HG03378 (cell line): Measurements from ENCODE around the gene POTEJ.
"Not testable (repeated sequence)": the region's sequence is repeated elsewhere in the genome, so short reads cannot be mapped to it uniquely, and the experiment has no call there.

Experiments used
- ATAC-seq: cut with Tn5 transposase; IDR thresholded peaks from one replicate; pipeline ENCODE4 v1.9.1; 2021; ENCODE audit warnings: mild to moderate bottlenecking, moderate library complexity; ENCODE audit not compliant: unreplicated experiment

POTEJ gene

DNA sequence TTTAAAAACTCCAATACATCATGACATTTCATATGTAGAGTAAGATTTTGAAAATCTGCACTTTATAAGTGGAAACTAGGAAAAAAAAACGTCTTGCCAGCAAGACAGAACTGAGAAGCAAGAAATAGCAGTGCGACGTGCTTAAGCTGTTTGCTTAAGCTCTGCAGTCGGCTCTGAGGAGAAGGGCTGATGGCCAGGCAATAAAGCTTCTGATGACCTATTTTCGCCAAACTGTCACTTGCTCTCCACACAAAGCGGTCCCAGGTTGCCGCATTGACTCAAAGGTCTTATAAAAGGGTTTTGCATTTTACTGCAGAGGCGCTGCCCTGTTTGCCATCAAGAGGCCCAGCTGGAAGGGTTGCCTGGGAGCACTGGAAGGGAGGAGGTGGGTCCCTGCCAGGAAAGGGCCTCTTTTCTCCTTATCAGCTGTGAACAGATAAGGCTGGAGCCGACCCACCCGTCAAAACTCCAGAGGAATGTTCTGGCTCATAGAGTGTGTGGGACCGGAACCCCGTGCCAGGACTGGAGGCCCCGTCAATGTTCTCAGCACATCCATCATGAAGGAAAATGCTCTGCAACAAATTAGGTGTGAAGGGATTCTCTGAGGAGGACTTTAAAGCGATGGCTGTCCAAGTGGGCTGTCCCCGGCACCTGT lies 9.5 kb upstream of the POTEJ start:
- not testable (repeated sequence) for ATAC-seq

DNA sequence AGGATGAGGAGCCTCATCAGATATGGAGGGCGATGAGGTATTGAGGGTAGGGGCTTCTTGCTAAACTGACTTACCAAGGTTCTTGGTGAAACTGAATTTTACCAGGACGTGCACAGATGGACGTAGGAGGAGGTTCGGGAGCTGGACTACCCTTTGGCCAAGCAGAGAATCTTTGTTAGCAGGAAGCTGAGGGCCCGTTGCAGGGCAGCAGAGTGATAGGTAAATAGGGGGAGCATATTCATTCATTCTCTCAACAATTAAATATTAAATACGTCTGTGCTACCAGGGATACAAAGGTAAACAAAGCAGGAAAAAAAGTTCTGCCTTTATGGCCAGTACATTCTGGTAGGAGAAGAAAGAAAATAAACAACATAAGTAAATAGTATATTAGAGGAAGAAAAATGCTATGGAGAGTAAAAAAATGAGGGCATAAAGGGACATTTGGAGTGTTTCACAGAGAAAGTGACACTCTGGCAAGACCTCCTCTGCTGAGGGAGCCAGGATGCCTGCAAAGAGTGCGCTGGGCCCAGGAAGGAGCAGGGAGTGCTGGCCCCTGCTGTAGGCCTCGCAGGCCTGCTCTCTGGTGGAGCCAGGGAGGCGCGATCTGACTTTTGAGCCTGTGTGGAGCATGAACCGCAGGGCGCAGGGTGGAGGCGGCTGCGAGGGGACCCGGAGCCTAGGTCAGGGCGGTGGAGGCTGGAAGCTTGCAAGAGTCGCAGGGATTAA lies 2.8 kb upstream of the POTEJ start:
- not testable (repeated sequence) for ATAC-seq

DNA sequence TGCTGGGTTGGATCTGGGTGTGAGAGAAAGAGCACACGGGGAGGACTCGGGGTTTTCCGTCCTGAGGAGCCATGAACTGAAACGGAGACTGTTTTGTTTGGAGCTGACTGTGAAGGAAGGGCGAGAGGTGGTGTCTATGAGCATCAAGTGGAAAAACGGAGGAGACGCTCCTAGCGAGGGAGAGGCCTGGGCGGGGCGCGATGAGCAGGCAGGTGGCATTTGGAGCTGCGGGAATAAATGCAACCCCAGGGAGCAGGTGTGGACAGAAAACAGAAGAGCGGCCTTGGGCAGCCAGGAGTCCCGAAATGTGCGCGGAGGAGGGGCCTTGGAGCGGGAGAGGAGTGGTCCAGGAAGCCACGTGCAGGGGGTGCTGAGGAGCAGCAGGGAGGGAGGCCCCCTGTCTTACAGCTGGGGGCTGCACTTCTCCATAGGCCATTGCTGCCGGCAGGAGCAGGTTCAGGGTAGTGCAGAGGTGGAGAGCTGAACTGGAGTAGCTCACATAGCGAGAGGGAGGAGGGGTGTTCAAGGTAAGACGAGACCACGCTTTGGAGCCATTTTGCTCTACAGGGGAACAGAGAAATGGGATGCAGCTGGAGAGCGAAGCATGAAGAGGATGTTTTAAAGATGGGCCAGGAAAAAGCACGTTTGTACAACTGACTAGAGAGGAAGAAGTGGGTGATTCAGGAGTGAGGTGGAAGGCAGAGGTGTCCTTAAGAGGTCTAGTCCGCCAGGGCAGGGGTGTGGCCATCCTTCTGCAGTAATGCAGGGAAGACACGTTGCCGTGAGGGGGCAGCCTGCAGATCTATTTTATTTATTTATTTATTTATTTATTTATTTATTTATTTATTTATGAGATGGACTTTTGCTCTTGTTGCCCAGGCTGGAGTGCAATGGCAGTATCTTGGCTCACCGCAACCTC lies 2.0 kb upstream of the POTEJ start:
- ATAC-seq = not testable (repeated sequence)

DNA sequence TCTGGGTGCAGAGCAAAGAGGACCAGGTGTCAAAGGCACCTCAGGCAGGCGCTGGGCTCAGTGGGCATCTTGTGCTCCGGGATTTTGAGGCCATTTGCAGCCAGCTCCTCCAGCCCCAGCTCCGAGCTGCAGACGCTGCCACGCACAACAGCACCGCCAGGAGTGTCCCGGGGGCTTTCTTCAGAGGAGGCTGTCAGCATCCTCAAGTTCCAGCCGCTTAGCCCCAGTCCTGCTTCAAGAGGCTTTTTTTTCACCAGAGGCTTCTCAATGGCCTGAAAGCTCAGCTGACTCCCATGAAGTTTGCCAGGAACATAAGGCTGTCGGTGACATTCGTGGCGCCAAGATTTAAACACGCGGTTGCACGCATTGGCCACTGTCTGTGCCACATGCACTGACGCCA lies 754 bp upstream of the POTEJ start:
- ATAC-seq = not testable (repeated sequence)

DNA sequence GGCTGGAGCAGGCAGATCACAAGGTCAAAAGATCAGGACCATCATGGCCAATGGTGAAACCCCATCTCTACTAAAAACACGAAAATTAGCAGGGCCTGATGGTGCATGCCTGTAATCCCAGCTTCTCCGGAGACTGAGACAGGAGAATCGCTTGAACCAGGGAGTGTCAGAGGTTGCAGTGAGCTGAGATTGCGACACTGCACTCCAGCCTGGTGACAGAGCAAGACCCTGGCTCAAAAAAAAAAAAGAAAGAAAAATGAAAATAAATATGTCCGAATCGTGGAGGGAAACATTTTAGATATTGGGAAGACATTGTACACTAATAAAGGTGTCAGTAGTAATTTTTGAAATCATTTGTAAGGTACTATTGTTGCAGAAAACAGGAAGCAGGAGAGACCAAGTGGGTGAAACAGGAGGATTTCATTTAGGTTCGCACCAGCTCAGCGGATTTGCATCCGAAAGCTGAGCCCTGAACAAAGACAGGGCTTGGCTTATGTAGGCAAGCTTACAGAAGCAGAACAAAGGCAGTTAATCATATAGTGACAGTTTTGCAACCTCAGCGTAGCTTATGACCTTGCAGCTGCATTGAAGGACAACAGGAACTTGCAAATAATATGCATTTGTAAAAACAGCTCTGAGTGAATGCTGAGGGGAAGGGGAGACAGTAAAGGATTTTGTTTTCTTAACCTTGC lies 17.7 kb downstream of the POTEJ start:
- ATAC-seq = not testable (repeated sequence)

DNA sequence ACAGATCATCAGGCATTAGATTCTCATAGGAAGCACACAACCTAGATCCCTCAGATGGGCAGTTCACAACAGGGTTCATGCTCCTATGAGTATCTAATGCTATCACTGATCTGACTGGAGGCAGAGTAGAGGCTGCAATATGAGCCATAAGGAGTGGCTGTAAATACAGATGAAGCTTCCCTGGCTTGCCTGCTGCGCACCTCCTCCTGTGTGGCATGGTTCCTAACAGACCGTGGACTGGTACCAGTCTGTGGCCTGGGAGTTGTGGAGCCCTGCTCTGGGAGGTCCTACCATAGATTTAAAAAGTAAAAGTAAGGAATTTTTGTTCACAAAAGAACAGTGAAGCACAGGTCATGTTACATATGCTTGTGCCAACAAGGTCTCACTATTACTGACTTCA lies 27.7 kb downstream of the POTEJ start:
- ATAC-seq = not testable (repeated sequence)

DNA sequence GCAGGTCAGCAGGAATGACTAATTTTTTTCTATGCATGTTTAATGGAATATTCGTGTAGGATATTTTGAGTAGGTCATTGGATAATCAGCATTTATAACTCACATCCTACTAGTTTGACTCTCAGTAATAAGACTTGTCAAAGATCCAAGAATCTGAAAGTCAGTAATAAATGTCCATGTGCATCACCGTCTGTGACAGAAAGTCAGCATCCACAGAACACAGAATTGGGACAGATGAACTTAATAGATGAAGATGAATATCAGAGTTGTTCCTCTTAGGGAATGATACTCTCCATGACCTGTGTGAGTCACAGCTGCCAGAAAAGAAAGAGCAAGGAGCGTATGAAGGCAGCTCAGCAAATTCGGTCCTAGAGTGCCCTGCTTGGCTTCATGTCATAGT lies 30.4 kb downstream of the POTEJ start:
- ATAC-seq = not testable (repeated sequence)

DNA sequence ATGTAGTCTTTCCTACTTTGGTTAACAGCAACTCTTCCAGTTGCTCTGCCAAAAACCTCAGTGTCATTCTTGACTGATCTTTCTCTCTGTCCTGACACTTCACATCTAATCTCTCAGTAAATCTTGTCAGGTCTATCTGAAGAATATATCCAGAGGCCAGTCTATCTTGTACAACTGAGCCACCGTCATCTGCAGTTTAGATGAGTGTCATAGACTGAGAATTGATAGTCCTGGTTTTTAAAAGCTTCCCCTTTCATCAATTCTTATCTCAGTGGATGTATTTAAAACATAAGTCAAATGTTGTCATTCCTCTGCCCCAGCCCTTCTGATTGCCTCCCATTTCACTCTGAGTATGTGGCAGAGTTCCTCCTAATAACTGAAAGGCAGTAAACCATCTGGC lies 38.0 kb downstream of the POTEJ start:
- not testable (repeated sequence) for ATAC-seq

DNA sequence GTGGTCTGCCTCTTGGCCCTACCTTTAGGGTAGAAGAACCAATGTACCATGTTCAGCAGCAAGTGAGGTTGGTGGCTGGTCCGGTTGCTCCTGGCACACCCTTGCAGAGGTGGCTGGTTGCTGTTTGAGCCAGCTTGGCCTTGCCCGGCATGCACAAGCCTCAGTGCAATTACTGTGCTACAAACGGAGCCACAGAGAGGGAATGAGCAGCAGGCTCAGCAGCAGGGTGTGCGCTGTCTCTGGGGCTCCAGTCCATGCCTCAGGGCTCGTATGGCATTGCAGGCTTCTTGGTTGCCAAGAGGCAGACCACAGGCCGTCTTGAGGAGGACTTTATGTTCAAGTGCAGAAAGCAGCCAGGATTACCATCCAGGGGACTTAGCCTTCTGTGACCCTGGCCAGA lies 53.3 kb downstream of the POTEJ start:
- ATAC-seq = not testable (repeated sequence)

DNA sequence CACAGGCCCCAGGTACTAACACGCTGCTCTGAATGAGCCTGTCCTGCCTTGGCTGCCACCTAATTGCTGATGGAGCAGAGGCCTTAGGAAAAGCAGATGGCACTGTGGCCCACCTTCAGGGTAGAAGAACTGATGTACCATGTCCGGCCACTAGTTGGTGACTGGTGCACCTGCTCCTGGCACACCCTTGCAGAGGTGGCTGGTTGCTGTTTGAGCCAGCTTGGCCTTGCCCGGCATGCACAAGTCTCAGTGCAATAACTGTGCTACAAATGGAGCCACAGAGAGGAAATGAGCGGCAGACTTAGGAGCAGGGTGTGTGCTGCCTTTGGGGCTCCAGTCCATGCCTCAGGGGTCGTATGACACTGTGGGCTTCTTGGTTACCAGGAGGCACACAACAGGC lies 54.4 kb downstream of the POTEJ start:
- ATAC-seq = not testable (repeated sequence)

DNA sequence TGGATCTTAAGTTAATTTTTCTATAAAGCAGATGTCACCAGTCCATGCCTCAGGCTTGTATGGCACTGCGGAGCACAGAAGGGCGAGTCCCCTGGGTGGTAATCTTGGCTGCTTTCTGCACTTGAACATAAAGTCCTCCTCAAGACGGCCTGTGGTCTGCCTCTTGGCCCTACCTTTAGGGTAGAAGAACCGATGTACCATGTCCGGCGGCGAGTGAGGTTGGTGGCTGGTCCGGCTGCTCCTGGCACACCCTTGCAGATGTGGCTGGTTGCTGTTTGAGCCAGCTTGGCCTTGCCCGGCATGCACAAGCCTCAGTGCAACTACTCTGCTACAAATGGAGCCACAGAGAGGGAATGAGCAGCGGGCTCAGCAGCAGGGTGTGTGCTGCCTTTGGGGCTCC lies 56.3 kb downstream of the POTEJ start:
- not testable (repeated sequence) for ATAC-seq

DNA sequence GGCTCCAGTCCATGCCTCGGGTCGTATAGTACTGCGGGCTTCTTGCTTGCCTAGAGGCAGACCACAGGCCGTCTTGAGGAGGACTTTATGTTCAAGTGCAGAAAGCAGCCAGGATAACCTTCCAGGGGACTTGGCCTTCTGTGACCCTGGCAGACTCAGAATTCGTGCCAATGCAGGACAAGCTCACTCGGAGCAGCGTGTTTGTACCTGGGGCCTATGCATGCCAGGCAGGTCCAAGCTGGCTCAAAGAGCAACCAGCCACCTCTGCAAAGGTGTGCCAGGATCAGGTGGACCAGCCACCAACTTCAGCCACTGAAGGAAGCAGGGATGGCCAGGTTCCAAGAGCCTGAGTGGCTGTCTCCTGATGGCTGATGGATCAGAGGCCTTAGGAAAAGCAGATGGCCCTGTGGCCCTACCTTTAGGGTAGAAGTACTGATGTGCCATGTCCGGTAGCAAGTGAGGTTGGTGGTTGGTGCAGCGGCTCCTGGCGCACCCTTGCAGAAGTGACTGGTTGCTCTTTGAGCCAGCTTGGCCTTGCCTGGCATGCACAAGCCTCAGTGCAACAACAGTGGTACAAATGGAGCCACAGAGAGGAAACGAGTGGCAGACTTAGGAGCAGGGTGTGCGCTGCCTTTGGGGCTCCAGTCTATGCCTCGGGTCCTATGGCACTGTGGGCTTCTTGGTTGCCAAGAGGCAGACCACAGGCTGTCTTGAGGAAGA lies 58.9 kb downstream of the POTEJ start:
- not testable (repeated sequence) for ATAC-seq

DNA sequence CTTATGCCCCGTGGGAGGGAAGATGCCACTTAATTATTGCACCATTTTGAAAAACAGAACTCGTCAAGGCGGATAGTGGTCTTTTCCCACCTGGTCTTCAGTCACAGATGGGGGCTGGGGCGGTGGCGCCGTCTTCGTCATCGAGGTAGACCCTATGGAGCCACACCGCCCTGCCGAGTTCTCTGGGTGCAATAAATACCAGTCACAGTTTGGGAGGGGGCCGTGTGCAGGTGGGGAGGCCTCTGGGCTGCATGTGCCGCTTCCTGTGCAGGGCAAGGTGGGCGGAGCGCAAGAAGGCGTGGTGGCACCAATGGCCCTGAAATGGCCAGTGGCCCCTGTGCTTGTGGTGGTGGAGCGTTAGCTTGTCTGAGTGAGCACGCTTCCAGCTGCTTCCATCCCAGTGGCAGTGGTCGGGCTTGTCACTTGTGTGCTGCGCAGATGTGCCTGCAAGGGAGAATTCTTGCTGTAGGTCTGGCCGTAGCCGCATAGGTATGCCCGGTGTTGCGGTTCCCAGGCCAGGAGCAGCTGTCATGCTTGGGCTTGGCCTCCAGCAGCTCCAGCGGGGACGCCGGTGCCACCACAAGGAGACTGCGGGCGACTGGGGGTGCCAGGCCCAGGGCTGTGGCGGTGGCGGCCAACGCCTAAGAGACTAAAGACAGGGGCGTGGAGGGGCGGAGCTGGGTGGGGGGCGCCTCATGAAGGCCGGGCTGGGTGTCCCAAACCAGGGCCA lies 81.0 kb downstream of the POTEJ start:
- not testable (repeated sequence) for ATAC-seq

DNA sequence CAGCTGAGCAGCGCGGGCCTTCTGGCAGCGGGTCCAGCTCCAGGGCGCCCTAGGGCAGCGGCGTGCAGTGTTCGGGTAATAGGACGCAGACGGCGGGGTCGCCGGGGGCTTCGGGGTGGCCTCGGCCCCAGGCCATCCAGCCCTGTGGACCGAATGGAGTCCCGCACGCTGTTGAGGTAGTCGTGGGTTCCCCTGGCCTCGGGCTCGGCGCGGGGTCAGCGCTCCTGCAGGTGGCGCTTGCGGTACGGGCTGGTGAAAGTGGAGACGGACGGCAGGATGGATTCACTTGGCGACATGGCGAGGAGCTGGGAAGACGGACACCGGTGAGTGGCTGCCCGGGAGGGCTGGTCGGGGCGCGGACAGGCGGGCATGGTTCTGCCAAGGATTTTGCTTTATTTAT lies 82.2 kb downstream of the POTEJ start:
- ATAC-seq = not testable (repeated sequence)

DNA sequence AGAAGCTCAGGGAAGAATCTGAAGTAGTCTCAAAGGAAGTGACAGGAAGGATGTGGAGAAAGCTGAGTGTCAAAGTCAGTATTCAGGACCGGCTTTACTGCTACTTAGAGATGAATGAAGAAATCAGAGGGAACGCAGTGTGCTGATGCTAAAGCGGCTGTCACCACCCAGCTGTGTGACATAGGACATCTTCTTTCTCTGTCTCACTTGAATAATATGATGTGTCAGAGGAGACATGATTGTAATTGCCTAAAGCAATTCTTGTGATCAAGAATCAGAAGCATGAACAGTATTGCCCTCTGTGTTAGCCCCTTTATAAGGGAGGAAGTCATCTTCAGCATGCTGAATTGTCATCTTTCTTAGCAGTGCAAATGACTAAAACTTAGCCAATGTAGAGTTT lies 92.0 kb downstream of the POTEJ start:
- not testable (repeated sequence) for ATAC-seq
